Esophagus muscularis mucosa (tissue), 4 donors: ENCODE measurements around the gene C17orf107.

Source experiments
- CTCF ChIP-seq, 3 experiments: fragments of 200-600 bp in 2 of 3; fragments of 450-650 bp in 1 of 3; sonication (generic) in 2 of 3; IDR thresholded peaks; one replicate each; pipeline ENCODE4 v1.5.1; 2017 to 2019; ENCODE audit warnings: antibody characterized with exemption in 3 of 3, mild to moderate bottlenecking in 2 of 3, moderate library complexity in 1 of 3
- EP300 ChIP-seq: sonication (generic); formaldehyde crosslinking; IDR thresholded peaks from one replicate; pipeline ENCODE4 v1.6.1; 2017; ENCODE audit warnings: antibody characterized with exemption
- POLR2A ChIP-seq: fragments of 450-650 bp; IDR thresholded peaks from one replicate; pipeline ENCODE4 v1.6.1; 2017; ENCODE audit warnings: antibody characterized with exemption, moderate library complexity, mild to moderate bottlenecking, low read depth
- POLR2AphosphoS5 ChIP-seq, 2 donors: sonication (generic); formaldehyde crosslinking; IDR thresholded peaks; one replicate each; pipeline ENCODE4 v1.6.1; 2017; ENCODE audit warnings: antibody characterized with exemption in 2 of 2

- TF ChIP-seq POLR2A, result no peak
- no peak for TF ChIP-seq CTCF (IDR thresholded peaks at IDR 0.05)
- no peak for TF ChIP-seq POLR2AphosphoS5 (IDR thresholded peaks at IDR 0.05)
- TF ChIP-seq EP300, result no peak
Observed at GRCh38 chr17:4921320-4921719, 22.0 kb downstream of the C17orf107 start.
